ENCODE results near the gene NKG7.

The NKG7 gene

DNA sequence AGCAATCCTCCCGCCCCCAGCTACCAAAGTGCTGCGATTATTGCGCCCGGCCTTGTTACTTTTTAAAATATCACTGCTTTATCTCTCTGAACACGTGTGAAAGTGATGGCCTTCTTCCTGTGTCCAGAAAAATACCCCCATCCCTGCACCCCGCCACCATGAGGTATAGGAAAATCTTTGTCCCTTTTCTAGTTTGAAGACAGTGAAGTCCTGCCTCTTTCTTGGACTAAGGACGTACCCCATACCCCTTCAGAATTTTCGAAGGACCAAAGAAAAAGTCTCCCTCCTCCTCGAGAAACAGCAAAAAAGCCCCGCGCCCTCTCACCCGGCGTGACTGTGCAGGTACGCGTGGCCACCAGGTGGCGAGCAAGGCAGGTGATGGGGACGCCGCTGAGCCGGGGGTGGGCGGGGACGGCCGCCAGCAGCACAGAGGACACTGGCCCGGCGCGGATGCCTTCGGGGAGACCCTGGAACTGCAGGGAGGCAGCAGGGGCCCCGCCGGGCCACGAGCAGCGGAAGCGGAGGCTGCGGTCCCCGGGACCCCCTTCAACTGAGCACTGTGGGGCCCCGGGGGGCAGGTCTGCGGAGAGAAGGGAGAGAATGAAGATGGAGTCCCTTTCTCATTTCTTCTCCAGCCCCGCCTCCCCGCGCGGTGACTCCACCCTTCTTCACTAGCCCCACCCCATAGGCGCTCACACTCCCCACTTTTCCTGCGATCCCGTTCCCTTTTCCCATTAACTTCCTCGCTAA lies 33.7 kb downstream of the NKG7 start:
- DNase-seq (ENCODE audit: low read depth, low spot score) = peak; percentile 91

DNA sequence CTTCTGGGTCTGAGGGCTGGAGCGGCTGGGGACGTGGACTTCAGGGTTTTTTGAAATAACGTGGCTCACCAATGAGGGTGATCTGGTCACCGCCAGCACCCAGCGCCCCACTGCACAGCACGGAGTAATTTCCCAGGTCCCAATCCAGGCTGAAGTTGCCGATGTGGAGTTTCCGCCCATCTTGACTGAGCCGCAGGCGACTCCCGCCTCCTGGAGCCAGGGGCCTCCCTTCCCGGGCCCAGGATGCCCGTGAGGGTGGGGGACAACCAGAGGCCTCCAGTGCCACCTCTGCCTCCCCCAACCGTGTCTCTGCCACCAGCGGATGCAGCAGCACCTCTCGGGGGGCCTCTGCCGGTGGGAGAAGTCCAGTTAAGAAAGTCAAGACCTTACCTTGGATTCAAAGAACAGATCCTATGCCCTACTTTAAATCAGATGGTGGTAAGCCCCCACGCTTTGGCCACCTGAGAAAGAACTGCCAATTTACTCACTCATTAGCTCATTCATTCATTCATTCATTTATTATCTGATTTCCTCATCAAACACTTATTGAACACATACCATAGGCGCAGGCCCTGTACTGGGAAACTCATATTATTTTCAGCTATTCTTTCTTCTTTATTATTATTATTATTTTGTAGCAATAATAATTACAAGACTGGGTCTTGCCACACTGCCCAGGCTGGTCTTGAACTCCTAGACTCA lies 34.4 kb downstream of the NKG7 start:
- DNase-seq (ENCODE audit: low read depth, low spot score) = no peak

DNA sequence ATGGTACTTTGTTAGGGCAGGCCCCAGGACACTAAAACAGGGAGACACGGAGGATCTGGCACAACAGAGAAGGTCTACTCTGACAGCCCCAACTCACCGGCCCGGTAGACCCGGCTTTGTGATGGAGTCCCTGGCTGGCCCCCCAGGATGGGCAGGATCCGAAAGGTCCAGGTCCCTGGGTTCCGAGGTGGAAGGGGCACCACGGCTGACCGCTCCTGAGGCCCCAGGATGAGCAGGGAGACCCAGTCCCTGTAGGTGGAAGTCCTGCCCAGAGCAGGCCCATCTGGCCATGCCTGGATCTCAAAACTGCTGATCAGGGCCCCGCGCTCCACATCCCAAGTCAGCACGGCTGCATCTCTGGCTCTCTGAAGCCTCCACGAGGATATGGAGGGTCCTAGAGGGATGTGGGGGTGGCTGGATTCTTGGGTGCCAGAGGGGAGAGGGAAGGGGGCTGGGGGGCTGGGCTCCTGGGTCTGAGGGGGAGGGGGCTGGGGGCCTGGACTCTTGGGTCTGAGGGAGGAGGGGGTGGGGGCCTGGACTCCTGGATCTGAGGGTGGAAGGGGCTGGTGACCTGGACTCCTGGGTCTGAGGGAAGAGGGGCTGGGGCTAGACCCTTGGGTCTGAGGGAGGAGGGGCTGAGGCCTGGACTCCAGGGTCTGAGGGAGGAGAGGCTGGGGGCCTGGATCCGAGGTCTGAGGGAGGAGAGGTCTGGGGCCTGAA lies 35.2 kb downstream of the NKG7 start:
- no peak for DNase-seq (ENCODE audit: low read depth, low spot score)

DNA sequence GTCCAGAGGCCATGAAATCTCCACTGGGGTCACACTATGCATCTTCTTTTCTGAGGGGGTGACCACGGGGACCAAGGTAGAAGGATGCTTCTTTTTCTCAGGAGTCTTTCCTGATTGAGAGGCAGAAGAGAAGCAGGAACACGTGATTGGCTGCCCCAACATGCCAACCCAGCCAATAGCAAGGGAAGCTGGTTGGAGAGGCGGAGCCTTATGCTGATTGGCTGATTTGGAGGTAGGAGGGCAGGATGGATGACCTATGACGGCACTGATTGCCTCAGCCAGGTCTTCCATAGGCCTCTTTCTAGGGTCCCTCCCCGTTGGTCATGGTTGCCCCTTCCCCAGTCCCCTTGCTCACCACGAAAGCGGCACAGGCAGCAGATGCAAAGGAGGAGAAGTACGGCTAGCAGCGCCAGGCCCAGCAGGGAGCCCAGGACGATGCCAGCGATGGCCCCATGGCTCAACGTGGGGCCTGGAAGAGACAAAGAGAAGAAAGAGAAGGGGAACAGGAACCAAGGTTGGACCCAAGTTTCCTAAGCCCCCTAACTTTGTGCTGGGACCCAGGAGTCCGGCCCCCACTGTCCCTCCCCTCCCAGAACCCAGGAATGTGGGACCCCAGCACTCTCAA lies 38.5 kb downstream of the NKG7 start:
- DNase-seq (ENCODE audit: low read depth, low spot score) = peak; percentile 54

DNA sequence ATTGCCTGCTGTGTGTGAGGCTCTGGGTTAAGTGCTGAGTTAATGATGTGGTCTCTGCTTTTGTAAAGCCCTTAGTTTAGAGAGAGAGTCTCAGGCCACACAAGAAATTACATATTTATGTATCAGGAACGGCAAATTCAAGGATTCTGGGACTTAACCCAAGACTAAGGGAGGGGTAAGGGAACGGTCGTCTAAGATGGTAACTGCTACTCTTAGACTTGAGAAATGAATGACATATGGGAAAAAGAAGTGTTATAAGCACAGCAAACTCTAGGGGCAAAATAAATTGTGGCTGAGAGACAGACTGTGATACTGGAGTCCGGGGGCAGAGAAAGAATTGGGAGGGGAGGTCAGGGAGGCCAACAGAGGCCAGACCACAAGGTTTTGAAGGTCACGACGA lies 40.7 kb downstream of the NKG7 start:
- DNase-seq (ENCODE audit: low read depth, low spot score) = no peak

DNA sequence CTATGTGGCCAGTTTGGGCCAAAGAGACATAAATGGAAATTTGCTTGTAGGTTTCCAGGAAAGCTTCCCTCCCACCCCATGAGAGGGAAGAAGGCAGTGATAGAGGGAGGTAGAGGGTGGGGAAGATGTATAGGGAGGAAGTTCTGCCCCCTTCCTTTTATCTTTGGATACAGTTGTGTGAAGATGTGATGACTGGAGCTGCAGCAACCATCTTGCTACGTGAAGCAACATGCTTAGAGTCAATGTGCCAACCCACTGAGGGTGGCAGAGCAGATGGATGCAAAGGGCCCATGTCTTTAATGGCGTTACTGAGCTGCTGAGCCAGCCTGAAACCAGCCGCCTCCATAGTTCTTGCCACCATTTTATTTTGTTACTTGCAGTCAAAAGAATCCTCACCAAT lies 41.3 kb downstream of the NKG7 start:
- no peak for DNase-seq (ENCODE audit: low read depth, low spot score)

DNA sequence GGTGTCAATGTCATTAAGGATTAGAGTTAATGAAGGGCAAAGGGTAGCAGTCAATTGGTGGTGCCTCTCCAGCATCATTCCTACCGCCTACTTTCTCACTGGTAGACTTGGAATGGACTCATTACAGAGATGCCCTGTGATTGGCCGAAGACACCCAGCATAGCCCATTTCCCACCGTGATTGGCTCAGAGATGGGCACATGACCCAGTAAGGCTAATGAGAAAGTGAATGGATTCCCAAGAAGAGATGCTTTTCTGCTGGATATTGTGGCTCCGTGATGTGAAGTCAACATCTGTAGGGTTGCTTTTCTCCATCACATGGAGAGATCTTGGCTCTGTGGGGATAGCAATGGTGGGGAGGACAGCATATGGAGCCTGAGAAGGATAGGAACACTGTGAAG lies 42.1 kb downstream of the NKG7 start:
- DNase-seq (ENCODE audit: low read depth, low spot score) = no peak

DNA sequence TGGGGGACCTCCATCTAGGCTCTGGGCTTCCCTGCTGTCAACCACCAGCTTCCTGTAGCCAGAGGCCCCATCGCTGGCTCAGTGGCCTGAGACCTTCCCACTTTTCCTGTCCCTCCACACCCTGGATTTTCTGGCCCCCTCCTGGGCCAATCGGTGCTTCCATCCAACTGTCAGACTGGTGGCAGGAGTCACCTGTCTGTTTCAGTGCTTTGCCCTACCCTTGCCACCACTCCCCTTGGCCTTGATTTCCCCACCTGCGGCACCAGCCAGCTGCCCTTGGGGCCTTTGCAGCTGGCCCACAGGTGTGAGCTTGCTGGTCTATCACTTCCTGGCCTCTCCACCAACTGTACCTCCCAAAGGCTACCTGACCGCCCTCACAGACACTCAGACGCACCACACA lies 43.0 kb downstream of the NKG7 start:
- DNase-seq (ENCODE audit: low read depth, low spot score) = no peak

DNA sequence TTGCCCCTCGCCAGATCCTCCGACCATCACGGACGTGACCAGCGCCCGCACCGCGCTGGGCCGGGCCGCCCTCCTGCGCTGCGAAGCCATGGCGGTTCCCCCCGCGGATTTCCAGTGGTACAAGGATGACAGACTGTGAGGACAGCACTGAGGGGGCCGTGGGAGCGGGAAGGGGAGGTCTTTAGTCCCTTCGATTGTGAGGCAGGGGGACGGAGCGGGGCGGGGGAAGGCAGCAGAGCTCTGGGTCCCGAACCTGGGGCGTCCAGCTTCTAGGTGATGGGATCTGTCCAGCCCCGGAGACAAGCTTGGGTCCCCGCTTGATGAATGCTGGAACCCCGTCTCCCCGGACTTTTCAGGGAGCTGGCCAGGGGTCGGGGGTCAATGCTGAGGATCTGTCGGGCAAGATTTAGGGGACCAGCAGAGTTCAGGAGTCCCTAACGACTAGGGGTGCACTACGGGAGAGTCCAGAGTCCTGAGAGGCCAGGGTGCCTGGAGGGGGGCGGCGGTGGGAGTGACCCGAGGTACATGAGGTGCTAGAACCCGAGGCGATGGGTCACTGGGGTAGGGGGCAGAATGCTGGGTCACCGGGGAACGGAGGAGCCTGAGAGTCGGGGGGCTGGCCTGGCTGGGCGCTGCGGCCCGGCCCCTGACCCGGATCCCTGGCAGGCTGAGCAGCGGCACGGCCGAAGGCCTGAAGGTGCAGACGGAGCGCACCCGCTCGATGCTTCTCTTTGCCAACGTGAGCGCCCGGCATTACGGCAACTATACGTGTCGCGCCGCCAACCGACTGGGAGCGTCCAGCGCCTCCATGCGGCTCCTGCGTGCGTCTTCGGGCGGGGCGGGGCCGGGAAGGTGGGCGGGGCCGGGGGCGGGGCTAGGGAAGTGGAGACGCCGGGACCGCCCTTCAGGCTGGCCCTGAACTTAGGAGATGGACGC lies 45.1 kb downstream of the NKG7 start:
- peak; percentile 61 for DNase-seq (ENCODE audit: low read depth, low spot score)

DNA sequence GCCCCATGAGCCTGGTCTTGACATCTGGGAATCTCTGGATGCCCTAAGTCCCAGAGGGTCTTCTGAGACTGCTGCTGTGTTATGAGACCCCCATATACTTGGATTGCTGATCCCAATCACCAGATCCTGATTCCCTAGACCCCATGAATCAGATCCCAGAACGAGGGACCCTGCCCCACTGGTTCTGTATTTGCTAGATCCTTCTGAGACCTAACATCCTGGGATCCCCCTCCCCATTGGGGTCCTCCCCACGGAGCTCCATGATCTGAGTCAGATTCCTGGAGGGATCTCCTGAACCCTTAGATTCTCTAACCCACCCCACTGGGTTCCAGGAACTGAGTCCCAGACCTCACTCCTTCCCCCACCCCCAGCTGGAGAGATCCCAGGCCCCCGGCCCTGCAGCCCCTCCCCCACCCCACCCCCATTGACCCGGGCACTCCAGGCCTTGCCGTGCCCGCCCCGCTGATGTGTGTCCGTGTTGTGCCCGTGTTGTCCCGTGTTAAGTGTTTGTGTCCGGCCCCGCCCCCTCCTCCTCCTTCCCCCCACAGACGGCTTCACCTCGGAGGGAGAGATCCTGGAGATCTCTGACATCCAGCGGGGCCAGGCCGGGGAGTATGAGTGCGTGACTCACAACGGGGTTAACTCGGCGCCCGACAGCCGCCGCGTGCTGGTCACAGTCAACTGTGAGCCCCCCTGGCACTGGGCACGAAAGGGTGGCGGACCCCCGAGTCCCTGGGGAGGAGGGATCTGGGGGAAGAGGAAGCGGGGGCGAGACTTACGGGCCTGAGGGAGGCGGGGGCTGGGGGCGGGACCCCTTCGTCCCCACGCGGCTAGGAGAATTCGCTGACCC lies 46.0 kb downstream of the NKG7 start:
- no peak for DNase-seq (ENCODE audit: low read depth, low spot score)

DNA sequence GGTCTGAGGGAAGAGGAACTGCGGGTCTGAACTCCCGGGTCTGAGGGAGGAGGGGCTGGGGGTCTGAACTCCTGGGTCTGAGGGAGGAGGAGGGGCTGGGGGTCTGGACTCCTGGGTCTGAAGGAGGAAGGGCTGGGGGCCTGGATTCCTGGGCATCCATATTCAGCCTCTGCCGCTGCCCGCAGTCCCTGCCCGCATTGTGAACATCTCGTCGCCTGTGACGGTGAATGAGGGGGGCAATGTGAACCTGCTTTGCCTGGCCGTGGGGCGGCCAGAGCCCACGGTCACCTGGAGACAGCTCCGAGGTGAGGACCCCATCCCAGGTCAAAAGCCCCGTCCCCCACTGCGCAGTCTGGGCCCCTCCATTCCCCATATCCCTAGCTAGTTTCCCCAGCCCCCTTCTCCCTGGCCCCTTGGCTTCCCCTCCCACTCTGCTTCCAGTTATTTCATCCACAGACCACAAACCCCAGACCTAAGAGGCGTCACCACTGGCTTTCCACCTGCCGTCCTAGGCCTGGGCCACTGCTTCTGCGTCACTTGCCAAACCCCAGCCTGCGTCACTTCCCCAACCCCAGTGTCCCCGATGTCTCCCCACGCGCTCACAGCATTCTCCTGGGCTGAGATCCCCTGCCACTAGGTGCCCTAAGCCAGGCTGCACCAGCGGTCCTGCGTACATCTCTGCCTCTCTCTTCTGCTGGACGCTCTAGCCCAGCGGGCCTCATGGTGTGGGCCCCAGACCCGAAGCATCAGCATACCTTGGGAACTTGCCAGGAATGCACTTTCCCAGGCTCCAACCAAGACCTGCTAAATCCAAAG lies 47.1 kb downstream of the NKG7 start:
- no peak for DNase-seq (ENCODE audit: low read depth, low spot score)

DNA sequence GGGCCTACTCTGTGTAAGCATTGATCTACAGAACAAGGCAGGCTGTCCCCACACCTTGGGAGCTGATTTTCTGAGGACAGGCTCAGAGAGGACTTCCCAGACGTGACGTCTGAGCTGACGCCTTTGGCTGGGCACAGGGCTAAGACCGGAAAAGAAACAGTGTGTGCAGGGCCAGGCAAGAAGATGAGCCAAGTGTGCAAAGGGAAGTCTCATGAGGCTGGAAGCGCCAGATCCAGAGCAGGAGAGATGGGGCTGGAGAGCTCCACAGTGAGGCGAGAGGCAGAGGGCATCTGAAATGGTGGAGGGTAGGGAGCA lies 48.3 kb downstream of the NKG7 start:
- no peak for DNase-seq (ENCODE audit: low read depth, low spot score)

DNA sequence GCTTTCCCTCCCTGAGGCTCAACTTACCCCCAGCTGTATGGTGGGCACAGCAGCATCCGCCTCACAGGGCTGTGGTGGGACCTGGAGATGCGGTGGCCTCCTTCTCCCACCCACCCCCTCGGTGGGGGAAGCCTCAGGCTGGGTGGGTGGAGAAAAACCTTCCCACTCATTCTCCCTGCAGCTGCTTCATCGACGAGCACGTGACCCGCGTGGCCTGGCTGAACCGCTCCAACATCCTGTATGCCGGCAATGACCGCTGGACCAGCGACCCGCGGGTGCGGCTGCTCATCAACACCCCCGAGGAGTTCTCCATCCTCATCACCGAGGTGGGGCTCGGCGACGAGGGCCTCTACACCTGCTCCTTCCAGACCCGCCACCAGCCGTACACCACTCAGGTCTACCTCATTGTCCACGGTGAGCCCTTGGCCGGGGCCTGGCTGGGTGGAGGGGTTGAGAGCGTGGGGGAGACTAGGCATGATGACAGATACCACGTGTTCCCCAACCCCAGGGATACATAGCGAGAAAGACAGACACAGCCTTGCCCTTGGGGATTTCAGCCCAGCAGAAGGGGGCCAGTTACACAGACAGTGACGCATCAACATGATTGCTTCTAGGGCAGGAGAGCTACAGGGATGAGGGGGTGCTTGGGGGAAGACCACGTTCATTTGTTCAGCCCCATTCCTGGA lies 48.8 kb downstream of the NKG7 start:
- DNase-seq (ENCODE audit: low read depth, low spot score) = no peak

DNA sequence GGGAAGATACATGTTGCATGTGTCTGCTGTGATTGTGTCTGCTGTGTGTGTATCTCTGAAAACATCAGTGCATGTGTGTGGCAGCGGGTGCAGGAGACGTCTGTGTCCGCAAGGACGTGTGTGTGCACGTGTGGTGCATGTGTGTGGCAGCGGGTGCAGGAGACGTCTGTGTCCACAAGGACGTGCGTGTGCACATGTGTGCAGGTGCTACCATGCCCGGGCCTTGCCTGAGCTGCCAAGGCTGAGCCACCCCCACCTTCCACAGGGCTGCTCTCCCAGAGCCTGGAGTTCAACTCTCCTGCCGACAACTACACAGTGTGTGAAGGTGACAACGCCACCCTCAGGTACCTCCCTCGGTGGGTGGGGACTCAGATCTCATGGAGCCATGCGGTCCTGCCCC lies 50.7 kb downstream of the NKG7 start:
- DNase-seq (ENCODE audit: low read depth, low spot score) = no peak

All from ELF-1 (cell line).